GM19193 (cell line): Measurements from ENCODE around the gene NPEPL1.

ENCODE experiments used
- POLR2A ChIP-seq: IDR thresholded peaks from 4 replicates; pipeline ENCODE4 v1.6.1; 2011; ENCODE audit not compliant: insufficient read depth, insufficient read length; ENCODE audit errors: extremely low read depth

NPEPL1 gene

GRCh38 chr20:58669287-58670006, 23.2 kb upstream of the NPEPL1 start:
- TF ChIP-seq POLR2A: no peak

DNA sequence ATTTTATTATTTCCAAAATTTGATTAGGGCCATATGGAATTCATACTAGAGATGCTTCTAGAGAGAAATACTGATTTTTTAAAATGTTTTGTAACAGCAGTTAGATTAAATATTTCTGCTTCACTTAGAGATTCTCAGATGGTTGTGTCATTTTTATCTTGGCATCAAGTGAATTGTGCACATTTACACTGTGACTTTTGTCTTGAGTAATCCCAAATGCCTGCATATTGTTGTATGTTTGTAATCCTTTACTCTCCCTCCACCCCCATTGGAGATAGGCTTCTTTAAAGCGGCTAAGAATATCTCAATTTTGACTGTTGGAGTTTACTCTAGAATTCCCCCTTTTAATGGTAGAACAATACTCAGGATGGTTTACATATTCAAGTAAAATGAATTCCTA, 22.5 kb upstream of the NPEPL1 start:
- TF ChIP-seq POLR2A: no peak

DNA sequence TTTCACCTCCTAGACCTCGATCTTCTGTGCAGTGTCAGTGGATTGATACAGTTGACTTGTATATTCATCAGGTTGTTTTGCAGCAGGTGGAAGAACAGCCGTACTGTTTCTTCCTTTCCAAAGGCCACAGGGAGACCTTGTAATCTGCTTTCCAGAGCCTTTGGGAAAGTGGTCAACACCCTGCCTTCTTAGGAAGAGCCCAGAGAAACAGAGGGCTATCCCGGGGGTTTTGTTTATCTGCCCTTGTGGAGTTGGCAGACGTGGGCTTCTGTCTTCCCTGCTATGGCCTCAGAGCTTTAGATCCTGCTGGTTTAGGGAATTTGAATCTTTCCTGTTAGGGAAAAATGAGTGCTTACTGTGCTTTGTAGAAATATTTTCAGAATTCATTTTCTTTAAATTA, 21.9 kb upstream of the NPEPL1 start:
- TF ChIP-seq POLR2A: no peak

GRCh38 chr20:58673119-58673518, 19.5 kb upstream of the NPEPL1 start:
- TF ChIP-seq POLR2A: no peak

- no peak for TF ChIP-seq POLR2A
These were observed 17.4 kb upstream of the NPEPL1 start for GRCh38 chr20:58675146-58675584.

DNA sequence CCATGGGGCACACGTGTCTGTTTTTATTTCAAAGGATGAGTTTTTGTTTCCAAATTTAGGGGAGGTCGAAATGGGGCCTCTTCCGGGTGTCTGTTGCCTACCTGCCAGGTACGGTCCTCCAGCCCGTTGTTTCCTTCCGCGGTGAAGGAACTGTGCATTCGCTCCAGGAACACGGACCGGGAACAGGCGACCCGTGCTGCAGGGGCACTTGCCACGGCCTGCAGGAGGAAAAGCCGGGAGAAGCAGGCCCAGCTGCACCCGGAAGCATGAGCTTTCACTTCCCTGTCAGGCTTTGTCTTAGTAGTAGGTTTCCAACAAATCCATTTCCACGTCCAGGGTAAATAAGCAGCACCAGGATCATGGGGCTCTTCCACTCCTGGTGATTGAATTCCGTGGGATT, 17.0 kb upstream of the NPEPL1 start:
- TF ChIP-seq POLR2A: no peak

GRCh38 chr20:58676161-58676560, 16.4 kb upstream of the NPEPL1 start:
- no peak for TF ChIP-seq POLR2A

DNA sequence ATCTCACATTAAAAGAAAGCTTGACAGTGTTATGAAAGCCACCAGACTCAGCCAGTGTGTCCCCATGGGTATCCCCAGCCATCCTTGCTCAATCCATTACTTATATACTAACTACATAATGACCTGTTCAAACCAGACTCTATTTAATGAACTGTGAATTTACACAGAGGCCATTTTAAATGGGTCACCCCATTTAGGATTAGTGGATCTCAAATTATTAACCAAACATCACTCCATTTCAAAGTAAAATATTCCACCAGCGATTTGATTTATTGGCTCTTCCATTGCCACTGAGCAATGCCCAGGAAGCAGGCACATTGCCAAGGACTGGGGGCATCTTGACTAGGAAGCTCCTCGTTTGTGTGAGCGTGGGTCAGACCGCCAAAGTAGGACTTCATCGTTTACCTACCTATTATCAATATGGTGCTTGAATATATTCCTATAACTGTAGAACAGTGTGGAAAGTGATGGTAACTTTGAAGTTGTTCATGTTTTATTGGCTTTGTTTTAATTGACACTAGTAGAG, 15.5 kb upstream of the NPEPL1 start:
- no peak for TF ChIP-seq POLR2A

DNA sequence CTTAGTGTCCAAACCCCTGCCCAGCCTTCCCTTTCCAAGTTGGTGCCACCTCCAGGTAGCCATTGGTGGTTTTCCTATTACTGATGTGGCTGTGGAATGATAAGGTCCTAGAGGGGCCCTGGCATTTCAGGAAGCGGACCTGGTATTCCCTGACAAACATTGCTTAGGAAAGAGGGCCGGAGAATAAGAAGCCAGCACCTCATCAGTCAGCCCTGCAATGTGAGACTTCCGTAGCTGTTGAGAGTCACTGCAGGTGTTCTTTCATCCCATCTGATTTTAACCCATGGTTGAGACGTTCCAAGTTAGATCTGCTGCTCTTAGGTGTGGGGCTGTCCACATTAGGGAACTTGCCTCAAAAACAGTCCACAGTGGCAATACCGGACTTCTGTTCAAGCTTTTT, 14.8 kb upstream of the NPEPL1 start:
- TF ChIP-seq POLR2A: no peak

DNA sequence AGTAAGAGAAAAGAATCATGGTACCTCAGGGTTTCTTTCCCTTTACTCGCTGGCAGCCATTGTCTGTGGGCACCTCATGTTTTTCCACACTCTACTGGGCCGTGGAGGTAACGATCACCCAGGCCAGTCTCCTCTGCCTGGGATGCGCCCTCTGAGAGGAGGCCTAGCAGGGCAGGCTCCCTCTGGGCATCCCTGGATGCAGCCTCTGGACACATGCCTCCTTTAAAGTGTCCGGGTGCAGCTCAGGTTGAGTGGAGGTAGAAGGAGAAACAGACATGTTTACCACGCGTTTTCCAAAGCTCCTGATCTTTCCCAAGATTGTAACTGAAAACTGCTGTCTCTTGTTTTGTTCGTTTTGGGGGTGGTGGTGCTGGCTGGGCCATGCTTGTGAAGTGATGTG, 13.8 kb upstream of the NPEPL1 start:
- TF ChIP-seq POLR2A: no peak

DNA sequence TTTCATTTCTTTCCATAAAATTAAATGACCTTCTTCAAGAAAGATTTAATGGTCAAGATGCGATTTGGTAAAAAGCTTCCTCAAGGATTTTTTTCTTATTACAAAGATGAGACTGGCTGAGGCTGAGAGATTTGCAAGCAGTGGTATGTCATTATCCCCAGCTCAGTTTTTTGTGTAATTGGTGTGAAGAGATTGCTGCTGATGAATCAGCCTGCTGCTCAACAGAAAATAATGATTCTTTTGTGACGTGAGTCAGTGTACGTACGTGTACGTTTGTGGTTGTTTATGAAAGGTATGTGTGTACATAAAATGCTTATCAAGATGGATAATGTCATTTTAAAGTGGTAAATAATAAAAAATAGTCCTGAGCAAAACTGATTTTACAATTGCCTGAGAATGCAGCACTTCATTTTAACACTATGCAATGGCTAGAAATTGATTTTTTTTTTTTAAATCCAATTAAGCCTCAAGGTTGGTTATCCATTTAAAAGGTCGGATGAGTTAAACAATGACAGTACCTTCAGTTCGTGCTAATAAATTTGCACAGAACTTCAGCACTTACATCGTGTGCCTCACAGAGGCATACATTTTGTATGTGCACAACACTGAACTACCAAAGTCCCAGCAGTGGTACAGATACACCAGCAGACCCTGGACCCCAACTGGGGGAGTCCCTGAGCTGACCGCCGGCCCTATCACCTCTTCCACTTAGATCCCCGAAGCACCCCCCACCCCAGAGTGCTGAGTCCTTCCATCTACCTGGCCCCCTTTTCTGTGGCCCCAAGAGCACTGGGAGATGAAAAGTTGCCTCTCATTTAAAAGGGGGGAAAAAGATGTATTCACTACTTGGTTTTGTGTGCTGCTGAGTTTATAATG, 9.7 kb upstream of the NPEPL1 start:
- TF ChIP-seq POLR2A: no peak

- no peak for TF ChIP-seq POLR2A
These were observed 8.3 kb upstream of the NPEPL1 start for GRCh38 chr20:58684291-58684690.

- no peak for TF ChIP-seq POLR2A
These were observed 6.6 kb upstream of the NPEPL1 start for GRCh38 chr20:58685988-58686387.

GRCh38 chr20:58688414-58688813, 4.2 kb upstream of the NPEPL1 start:
- no peak for TF ChIP-seq POLR2A

DNA sequence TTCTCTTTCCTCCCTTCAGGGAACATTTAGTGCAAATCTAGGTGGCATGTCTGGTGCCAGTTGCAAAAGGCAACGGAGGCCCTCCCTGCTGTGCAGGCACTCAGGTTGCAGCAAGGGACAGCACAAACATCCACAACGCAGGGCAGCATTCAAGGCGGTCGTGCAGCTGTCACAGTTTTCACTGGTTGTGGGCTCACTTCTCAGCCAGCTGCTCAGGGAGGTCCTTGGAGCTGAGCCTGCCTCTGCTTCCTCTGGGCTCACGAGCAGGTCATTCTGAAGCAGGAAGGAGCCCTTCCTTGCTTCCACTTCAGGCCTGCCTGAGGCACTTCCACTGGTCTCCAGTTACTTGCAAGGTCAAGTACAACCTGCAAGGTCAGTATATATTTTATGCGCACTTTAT, 3.8 kb upstream of the NPEPL1 start:
- no peak for TF ChIP-seq POLR2A
